Measurements from ENCODE around the gene KCNK3.

GRCh38 chr2:26712486-26713465 lies 20.3 kb downstream of the KCNK3 start:
- TF ChIP-seq, protein P1, sequence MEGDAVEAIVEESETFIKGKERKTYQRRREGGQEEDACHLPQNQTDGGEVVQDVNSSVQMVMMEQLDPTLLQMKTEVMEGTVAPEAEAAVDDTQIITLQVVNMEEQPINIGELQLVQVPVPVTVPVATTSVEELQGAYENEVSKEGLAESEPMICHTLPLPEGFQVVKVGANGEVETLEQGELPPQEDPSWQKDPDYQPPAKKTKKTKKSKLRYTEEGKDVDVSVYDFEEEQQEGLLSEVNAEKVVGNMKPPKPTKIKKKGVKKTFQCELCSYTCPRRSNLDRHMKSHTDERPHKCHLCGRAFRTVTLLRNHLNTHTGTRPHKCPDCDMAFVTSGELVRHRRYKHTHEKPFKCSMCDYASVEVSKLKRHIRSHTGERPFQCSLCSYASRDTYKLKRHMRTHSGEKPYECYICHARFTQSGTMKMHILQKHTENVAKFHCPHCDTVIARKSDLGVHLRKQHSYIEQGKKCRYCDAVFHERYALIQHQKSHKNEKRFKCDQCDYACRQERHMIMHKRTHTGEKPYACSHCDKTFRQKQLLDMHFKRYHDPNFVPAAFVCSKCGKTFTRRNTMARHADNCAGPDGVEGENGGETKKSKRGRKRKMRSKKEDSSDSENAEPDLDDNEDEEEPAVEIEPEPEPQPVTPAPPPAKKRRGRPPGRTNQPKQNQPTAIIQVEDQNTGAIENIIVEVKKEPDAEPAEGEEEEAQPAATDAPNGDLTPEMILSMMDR (IDR thresholded peaks at IDR 0.05), result no peak
- TF ChIP-seq TCF7L2 (IDR thresholded peaks at IDR 0.05; ENCODE audit: low read depth, low read length), result no peak
- no peak for TF ChIP-seq POLR2AphosphoS5 (IDR thresholded peaks at IDR 0.05; ENCODE audit: low read depth, low read length)
- TF ChIP-seq, protein P2, sequence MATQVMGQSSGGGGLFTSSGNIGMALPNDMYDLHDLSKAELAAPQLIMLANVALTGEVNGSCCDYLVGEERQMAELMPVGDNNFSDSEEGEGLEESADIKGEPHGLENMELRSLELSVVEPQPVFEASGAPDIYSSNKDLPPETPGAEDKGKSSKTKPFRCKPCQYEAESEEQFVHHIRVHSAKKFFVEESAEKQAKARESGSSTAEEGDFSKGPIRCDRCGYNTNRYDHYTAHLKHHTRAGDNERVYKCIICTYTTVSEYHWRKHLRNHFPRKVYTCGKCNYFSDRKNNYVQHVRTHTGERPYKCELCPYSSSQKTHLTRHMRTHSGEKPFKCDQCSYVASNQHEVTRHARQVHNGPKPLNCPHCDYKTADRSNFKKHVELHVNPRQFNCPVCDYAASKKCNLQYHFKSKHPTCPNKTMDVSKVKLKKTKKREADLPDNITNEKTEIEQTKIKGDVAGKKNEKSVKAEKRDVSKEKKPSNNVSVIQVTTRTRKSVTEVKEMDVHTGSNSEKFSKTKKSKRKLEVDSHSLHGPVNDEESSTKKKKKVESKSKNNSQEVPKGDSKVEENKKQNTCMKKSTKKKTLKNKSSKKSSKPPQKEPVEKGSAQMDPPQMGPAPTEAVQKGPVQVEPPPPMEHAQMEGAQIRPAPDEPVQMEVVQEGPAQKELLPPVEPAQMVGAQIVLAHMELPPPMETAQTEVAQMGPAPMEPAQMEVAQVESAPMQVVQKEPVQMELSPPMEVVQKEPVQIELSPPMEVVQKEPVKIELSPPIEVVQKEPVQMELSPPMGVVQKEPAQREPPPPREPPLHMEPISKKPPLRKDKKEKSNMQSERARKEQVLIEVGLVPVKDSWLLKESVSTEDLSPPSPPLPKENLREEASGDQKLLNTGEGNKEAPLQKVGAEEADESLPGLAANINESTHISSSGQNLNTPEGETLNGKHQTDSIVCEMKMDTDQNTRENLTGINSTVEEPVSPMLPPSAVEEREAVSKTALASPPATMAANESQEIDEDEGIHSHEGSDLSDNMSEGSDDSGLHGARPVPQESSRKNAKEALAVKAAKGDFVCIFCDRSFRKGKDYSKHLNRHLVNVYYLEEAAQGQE (IDR thresholded peaks at IDR 0.05; ENCODE audit: insufficient read depth in 1 of 2, low read depth in 2 of 2, low read length in 1 of 2), result no peak
- TF ChIP-seq SIN3A (IDR thresholded peaks at IDR 0.05; ENCODE audit: borderline replicate concordance, insufficient read depth, low read depth, low read length), result no peak
